IPS-18c (cell line): ENCODE results near the gene CCDC196.
"Not testable (repeated sequence)": the region's sequence is repeated elsewhere in the genome, so short reads cannot be mapped to it uniquely, and the experiment has no call there.

Experiments
- H3K4me3 ChIP-seq: 2 replicates; pipeline ENCODE4 v1.7.0; 2013; ENCODE audit warnings: low read depth, mild to moderate bottlenecking, low read length, moderate library complexity; ENCODE audit not compliant: insufficient read depth
- H3K9me3 ChIP-seq: one replicate; pipeline ENCODE4 v1.6.1; 2013; ENCODE audit warnings: mild to moderate bottlenecking, low read length, moderate library complexity; ENCODE audit not compliant: control insufficient read depth, insufficient read depth

The CCDC196 gene

GRCh38 chr14:66487164-66487563 is 993 bp downstream of the CCDC196 start:
- Histone ChIP-seq H3K9me3 (no peaks in the 10 kb centered on the region), H3K4me3 (no peak overlapping the region)

DNA sequence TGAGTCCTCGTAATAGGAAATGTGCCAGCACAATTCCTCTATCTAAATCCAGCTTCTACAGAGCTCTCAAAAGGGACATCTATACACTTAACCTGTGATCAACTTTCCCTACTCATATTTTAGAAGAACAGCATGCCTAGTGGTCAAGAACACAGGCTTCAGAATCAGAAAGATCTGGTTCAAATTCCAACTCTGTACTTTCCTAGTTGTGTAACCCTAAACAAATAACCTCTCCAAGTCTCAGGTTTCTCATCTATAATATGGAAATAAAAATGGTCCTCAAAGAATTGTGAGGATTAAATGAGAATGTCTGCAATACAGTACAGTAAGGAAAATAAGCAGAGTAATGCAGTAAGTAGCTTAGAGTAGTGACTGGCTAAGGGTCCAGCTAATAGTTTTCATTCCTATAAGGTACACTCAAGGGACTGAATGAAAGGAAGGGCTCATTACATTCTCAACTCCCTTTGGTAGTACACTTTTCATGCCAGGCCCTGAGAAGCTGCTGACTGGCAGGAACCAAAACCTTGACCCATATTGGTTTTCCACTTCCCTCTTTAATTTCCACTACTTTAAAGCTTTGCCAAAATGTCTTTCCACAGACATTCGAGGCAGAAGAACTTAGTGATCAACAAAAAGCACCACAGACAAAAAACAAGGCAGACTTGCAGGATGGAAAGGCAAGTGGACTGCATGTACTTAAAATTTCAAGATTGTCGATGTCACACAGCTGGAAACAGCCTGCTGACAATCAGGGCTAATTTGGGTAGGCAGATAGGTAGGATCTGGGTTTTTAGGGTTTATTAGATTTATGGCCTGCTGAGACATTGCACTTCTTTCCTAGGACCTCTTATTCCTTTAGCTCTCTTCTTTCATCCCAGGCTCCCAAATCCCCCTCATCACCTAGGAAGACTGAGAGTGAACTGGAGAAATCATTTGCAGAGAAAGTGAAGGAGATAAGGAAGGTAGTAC is 4.3 kb downstream of the CCDC196 start:
- H3K9me3 ChIP-seq: no peaks in the 10 kb centered on the region
- H3K4me3 ChIP-seq: no peak overlapping the region

DNA sequence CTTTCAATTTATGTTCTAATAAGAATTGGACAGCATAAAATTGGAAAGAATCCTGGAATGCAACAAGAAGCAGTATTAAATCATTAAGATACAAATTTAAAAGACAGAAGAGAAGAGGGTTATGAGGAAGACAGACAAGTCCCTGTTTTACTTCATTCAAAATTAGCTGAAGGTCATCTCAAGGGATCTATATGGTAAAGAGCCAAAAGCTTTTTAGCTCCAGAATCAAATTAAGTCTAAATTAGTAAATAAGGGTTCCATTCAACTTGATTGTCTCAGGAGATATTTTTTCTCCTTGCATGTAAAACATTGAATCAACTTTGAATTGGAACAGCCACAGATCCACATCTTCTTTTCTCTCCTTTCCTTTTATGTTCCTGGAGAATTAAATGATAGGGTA is 7.6 kb downstream of the CCDC196 start:
- H3K9me3 ChIP-seq: no peaks in the 10 kb centered on the region
- H3K4me3 ChIP-seq: no peak overlapping the region

- Histone ChIP-seq H3K4me3 (no peak overlapping the region), H3K9me3 (no peaks in the 10 kb centered on the region)
These were observed 9.3 kb downstream of the CCDC196 start for GRCh38 chr14:66495218-66496098.

DNA sequence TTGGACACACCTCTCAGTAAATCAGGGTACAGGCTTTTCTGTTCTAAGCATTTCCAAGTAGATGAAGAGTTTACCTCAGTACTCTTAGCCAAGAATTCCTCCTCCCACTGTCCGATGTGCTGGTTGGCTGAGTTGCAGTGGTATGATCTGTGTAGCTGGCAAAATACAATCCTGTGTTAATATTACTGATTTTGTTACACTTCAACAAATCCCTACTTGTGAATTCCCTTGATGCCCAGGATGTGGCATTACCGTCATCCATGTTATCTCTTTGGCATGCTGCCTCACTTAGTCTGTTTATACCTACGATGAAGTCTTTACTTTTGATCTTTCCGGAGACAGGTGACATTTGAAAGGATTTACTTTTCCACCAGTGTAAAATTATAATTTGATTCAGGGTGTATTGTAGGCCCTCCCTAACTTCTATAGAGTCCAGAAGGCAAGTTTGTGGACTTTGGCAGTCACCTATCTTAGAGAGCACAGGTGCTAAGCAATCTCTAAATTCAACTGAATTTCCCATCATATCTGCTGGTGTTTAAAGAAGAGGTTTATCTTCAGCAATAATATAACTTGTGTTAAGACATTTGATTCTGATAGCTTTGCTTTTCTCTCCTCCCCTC is 10.1 kb downstream of the CCDC196 start:
- Histone ChIP-seq H3K4me3 (no peak overlapping the region), H3K9me3 (no peaks in the 10 kb centered on the region)

DNA sequence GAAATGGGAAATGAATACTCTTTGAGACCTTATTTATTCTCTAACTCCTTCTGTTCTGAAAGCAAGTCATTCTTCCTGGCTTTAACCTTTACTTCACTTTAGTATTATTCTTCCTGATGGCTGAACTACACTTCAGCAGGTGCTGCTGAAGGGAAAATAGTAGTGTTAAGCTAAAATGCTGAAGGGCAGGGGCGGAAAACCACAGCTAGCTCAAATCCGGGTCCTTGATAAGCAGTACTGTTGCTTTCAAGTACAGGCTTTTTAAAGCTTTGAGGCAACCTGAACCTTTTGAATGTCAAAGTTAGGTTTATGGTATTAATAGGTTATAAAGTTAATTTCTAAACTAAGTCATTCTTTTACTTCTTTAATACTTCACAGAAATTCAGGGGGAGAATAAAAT is 10.7 kb downstream of the CCDC196 start:
- no peak overlapping the region for H3K4me3 ChIP-seq
- H3K9me3 ChIP-seq: no peaks in the 10 kb centered on the region

DNA sequence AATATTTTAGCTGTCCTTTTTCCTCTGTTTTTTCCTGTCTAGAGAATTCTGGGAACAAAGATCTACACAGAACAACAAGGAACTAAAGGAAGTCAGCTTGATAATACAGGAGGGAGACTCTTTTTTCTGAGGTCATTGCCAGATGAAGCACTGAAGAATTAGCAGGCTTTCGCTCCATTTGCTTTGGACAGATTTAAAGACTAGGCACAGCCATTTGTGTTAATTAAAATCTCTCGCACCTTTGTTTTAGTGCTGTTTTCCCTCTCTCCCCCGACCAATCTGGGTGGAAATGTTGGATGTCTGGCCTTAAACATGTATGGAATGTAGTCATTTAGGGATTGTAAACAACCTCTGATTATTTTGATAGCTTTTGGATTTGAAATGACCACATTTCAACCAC is 12.1 kb downstream of the CCDC196 start:
- Histone ChIP-seq H3K4me3 (no peak overlapping the region), H3K9me3 (no peaks in the 10 kb centered on the region)

DNA sequence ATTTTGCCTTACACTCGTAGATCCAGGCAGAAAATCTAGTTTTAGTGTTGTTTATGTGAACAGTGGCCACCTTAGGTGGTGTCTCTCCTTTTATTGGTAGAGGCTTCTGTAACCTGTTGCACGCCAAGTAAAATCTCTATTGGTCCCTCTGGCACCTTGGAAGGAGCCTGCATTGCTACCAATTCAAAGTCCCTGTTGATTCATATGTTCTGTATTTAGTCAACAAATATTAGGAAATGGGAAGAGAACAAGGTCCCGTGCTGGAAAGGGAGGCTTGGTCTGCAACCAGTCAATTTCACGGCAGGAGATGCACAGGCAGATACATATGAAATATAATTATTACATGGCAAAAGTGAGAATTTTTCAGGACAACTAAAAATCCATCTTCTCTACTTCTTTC is 15.4 kb downstream of the CCDC196 start:
- Histone ChIP-seq H3K4me3 (no peak overlapping the region), H3K9me3 (no peaks in the 10 kb centered on the region)

DNA sequence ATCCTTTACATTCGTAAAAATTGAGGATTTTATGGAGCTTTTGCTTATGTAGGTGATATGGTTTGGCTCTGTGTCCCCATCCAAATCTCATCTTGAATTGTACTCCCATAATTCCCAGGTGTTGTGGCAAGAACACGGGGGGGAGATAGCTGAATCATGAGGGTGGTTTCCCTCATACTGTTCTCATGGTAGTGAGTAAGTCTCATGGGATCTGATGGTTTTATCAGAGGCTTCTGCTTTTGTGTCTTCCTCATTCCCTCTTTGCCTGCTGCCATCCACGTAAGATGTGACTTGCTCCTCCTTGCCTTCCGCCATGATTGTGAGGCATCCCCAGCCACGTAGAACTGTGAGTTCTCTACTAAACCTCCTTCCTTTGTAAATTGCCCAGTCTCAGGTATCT is 16.7 kb downstream of the CCDC196 start:
- H3K9me3 ChIP-seq, H3K4me3 ChIP-seq: not testable (repeated sequence)

GRCh38 chr14:66503532-66503931 is 17.4 kb downstream of the CCDC196 start:
- no peak overlapping the region for H3K4me3 ChIP-seq
- H3K9me3 ChIP-seq: no peaks in the 10 kb centered on the region

DNA sequence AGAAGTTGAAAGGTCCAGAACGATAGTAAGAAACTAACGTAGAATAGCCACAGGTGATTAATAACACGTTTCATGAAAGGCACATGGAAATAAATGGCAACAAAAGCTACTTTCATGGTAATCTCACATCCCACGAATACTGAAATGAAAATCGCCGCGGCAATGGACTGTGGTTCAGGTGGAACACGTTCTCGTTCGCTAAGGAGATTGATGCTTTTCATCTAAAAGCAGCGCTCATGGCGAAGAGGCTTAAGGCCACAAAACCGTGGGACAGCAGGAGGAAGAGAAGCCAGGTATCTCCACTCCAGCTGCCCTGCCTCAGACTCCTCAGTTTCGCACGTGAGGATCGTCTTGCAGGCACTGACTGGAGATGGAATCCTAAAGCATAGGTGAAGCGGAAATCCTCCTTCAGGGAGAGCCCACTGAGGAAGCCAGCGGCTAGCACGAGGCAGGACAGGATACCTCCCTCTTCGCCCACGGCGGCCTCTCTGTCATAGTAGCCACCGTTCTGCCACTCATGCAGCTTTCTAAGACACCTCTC is 21.1 kb downstream of the CCDC196 start:
- H3K4me3 ChIP-seq: peak overlapping the region; percentile 95

DNA sequence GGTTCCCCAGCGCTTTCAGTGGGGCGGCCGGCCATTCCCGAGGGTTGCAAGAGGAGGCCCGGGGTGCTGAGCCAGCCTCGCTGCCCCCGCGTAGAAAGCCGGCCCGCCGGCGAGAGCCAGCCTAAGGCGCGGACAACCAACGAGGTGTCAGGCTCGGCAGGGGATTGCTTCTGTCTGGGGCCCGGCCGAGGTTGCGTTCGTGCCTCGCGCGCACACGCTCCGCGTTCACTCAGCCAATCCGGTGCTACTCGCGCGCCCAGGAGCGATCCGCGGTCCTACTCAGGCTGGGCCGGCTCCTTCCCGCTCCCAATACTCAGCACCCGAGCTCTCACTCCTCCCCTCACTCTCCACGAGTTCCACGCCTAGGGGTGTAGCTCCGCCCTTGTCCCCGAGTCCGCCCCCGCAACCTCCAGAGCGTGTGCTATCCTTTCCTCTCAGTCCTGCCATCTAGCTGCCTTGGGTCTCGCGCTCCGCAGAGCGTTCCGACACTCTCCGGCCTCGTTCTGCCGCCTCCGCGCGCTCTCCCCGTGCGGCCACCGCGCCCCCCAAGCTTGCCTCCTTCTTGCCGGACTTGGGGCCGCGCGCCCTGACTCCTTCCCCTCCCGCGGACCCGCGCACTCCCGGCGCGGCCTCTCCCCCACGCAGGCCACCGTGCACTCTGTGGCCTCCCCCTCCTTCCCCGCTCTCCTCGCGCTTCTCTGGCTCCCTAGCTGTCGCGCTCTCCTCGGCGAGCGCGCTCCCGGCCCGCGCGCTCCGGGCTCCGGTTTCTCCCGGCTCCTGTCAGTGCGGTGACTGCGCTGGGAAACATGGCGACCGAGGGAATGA is 21.8 kb downstream of the CCDC196 start, which contains the start of gene GPHN:
Gene GPHN (plus strand): TSS at position 426 of the 825 bp plus-strand sequence.
- Histone ChIP-seq H3K4me3 (peak within 1 kb of the TSS; percentile 95), H3K9me3 (no peaks in the 10 kb centered on the region)

More for the DNA sequence above, 21.1 kb downstream of the CCDC196 start:
- H3K9me3 ChIP-seq: no peaks in the 10 kb centered on the region

DNA sequence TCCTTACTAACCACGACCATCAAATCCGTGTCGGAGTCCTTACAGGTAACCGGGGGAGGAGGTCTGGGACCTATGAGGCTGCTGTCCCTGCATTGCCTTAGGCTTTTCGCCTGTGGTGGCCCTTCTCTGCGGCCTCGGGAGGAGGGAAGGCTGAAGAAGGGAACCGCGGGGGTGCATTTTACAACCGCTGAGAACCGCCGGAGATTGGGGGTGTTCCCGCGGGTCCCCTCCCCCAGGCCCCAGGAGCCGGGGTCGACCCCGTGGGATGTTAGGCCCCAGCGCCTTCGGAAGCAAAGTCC is 22.3 kb downstream of the CCDC196 start:
- Histone ChIP-seq H3K9me3 (no peaks in the 10 kb centered on the region), H3K4me3 (peak overlapping the region; percentile 95)

DNA sequence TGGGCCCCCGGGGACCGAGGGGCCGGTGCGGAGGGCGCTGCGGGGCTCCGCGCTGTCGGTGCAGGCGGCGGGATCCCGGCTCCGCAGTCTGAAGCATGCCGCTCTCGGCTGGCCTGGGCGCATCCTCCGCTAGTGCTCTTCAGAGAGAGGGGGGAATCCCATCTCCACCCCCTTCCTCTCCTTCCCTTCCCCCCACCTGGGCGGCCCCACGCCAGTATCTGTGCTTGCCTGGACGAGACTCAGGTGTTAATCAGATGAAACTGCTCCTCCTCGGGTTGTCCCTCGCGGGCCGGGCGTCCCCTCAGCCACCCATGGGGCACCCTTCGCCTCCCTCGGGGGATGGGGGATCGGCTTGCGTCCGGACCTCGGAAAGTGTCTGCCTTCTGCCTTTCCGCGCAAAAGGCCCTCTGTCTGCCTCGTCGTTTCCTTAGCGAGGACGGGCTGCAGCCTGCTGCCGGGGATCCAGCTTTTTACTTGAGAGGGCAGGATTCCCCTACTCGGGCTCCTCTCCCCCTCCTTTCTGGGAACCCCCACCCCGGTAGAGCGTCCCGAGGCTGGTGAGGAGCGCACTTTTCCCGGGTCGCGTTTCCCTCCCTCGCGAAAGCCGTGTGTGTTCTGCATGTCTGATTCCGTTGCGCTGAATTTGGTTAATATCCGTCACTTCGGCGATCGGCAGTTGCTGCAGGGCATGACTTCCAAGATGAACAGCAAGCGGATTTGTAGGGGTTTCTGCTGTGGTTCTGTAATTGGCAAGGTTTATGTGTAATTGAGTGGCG is 22.9 kb downstream of the CCDC196 start:
- no peaks in the 10 kb centered on the region for H3K9me3 ChIP-seq
- H3K4me3 ChIP-seq: peak overlapping the region; percentile 95

- Histone ChIP-seq H3K4me3 (peak overlapping the region; percentile 95; the same call in 1 of the 2 replicates), H3K9me3 (no peaks in the 10 kb centered on the region)
These were observed 23.7 kb downstream of the CCDC196 start for GRCh38 chr14:66509874-66510273.

DNA sequence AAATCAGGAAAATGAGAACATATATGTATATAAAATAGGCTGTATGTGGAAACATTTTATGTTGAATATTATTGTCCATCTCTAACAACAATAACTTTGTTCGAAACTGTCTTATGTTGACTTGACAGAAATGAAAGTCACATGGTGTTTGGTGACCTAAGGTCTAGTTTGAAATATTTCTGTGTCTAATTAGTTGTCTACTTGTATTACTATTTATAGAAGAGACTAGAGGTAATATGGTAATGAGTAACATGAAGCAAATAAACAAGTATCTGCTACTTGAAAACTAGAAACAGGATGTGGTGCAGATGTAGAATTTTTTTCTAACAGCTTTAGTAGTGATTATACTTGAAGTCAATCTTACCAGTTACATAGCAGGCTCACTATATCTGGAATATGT is 25.7 kb downstream of the CCDC196 start:
- H3K4me3 ChIP-seq: no peak overlapping the region
- H3K9me3 ChIP-seq: no peaks in the 10 kb centered on the region
